GM18858 (cell line): ENCODE data around the gene YBX3.

Source experiments
- ATAC-seq: cut with Tn5 transposase; IDR thresholded peaks from one replicate; pipeline ENCODE4 v1.9.1; 2021; ENCODE audit not compliant: unreplicated experiment

Gene YBX3

DNA sequence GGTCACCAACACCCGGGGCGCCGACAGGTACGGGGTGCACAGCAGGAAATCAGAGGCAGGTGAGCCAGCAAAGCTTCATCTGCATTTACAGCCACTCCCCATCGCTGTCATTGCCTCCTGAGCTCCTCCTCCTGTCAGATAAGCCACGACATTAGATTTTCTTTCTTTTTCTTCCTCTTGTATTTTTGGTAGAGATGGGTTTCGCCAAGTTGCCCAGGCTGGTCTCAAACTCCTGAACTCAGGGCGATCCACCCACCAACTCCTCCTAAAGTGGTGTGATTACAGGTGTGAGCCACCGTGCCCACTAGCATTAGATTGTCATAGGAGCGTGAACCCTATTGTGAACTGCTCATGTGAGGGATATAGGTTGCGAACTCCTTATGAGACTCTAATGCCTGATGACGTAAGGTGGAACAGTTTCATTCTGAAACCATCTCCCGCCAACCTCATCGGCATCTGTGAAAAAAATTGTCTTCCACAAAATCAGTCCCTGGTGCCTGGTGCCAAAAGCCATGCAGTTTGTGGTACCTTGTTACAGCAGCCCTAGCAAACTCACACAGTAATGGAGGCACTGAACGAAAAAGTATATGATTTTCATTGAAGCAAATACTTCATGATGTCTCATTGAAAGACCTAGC, 50.8 kb downstream of the YBX3 start:
- ATAC-seq, result no peak

DNA sequence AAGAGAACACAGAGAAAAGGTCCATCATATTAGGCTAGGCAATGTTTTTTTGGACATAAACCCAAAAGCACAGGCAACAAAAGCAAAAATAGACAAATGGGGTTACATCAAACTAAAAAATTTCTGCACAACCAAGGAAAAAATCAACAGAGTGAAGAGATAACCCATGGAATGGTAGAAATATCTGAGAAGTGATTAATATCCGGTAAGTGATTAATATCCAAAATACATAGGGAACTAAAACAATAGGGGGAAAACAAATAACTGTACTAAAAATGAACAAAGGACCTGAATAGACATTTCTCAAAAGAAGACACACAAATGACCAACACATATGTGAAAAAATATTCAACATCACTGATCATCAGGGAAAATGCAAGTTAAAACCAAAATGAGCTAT, 53.6 kb downstream of the YBX3 start:
- no peak for ATAC-seq

DNA sequence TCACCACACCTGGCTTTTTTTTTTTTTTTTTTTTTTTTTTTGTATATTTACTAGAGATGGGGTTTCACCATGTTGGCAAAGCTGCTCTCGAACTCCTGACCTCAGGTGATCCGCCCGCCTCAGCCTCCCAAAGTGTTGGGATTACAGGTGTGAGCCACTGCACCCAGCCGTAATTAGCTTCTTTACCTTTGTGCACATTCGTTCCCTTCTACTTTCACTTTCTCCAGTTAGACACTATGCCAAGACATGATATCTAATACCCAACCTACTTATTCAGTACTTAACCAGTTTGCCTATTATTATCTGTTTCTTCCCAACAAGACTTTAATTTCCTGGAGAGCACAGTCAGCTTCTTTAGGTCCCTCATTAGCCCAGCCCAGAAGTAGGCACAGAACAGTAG, 54.6 kb downstream of the YBX3 start:
- ATAC-seq, result no peak

DNA sequence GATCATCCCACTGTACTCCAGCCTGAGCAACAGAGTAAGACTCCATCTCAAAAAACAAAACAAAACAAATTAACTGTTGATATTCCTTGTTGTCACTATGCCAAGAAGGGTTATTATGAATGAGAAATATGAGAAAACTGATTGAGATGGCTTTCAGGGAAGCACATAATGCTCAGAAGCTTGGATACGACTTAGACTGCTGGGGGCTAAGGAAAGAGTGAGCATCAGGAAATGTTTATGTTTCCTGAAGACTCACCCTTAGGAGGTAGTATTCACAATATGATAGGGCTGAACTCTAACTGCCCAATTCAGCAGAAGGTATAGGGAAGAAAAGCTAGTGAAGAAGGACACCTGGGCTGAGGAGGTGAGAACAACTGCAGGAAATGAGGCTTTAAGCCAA, 55.5 kb downstream of the YBX3 start:
- ATAC-seq, result no peak

DNA sequence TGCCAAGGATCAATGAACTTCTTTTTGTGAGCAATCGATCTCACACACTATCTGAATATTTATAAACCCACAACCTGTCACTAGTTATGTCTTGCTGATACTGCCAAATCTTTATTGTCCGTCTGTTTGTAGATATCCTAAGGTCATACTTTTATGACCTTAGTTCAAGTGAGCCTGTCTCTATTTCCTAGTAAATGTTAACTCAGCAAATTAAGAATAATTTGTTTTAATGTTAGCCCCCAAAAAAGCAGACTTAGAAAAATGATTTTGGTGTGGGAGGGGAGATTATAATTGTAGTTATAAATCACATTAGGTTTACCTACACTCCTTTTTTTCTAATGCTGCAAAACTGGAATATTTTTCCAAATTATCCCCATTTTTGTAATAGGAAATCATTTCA, 58.6 kb downstream of the YBX3 start:
- no peak for ATAC-seq

DNA sequence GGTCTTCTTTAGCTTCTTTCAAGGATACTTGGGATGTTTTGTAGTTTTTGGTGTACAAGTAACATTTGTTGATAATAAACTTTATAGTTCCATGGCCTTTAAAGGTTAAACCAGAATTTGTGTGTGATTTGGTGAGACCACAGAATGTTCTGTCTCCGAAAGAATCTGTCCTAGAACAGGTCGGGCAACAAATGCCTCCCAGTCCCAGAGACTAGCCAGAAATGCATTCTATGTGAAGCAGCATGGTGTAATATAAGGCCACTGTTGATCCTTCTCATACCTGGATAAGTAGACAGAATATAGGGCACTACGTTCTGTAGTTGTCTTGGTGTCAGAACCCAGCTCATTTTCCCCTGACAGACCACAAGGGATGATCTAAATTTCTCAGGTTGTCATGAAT, 59.3 kb downstream of the YBX3 start:
- ATAC-seq, result no peak

DNA sequence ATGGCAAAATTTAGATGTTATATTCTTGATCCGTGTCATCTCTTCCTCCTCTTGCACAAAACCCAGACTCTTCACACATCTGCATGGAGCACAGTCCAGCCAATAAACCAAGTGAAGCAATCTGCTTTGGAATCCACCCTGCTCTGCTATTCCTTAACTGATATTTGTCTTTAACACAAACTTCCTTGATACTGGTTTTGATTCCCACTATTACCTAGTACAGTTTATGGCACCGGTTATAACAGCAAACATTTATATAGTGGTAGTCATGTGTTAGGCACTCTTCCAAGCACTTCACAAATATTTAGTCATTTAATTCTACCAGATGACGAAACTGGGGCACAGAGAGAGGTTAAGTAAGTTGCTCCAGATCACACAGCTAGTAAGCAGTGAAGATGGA, 61.8 kb downstream of the YBX3 start:
- no peak for ATAC-seq

DNA sequence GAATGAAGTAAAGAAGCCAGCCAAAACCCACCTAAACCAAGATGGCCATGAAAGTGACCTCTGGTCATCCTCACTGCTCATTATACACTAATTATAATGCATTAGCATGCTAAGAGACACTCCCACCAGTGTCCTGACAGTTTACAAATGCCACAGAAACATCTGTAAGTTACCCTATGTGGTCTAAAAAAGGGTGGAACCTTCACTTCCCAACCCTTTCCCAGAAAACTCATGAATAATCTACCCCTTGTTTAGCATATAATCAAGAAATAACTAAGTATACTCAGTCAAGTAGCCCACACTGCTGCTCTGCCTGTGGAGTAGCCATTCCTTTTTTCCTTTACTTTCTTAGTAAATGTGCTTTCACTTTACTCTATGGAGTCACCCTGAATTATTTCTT, 69.1 kb downstream of the YBX3 start:
- ATAC-seq, result no peak

DNA sequence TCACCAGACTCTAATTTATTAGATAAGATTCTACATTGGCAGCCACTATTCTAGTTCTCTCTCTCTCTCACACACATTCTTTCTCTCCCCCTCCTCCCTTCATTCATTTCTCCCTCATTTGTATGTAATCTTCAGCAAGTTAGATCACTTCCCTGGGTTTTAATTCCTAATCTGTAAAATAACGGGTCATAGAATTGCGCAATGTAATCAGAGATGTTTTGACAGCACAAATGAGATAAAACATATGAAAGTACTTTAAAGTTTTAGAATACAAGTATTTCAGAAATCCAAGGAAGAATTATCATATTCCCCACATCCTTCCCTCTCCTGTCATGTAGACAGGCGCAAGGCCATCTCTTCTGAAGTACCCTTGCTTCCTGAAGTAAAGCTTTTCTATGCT, 70.9 kb downstream of the YBX3 start:
- no peak for ATAC-seq
